Measurements from ENCODE around the gene CHRFAM7A.
"Not testable (repeated sequence)": the region's sequence is repeated elsewhere in the genome, so short reads cannot be mapped to it uniquely, and the experiment has no call there.

CHRFAM7A gene

DNA sequence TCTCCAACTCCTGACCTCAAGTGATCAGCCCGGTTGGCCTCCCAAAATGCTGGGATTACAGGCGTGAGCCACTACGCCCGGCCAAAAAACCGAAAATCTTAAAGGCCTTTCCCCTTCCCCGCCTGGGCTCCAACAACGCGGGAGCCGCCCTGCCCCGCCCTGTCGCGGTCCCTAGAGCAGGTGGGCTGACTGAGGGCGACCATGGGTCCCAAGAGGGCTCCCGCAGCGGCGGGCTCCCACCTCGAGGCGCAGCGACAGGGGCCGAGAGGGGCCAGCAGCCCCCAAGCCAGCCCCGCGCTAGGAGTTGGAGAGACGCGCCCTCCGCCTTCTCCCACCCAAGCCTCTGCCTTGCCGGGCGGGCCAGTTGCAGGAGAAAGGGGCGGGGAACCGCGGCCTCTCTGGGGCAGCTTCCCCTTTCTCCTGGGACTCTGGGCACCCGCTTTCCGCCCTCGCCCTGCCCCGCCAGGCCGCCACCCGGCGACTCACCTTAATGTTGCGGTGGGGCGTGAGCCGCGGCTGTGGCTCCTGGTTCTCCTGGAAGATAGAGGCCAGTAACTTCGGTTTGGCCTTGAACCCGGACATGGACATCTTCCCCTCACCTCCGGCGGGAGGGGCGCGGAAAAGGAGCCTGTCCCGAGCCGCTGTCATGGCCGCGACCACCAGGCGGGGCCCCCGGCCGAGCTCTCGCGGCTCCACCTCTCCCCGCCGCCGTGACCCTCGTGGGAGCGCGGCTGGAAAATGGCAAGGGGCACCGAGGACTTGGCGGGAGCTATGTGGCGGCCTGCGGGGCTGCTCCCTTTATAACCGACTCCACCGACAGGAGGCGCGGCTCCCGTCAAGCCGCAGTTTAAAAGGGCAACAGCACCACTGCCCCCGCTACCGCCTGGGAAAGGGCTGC lies at the start of gene CHRFAM7A:
CHRFAM7A (minus strand) TSS at position 775 of the 898 bp plus-strand sequence. CDS start 10,189 bp downstream, outside the sequence.
- not testable (repeated sequence) for DNase-seq (ENCODE audit: low read depth in 4 of 4, low spot score in 1 of 4)

DNA sequence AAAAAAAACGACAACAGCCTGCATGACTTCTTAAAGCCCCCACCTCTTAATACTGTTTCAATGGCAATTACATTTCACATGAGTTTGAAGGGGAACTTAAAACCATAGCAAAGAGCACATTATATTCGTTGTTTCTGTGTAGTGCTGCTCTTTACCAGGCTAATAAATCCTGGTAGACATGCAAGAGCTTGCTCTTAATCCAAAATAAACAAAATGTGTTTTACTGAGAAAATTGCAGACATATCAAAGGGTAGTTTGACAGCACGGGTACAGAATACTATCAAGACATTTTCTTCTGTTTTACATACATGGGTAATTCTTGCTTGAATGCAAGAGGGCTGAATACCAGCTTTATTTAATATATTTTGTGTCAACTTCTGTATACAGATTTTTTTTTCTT lies 45.0 kb upstream of the CHRFAM7A start:
- DNase-seq (ENCODE audit: low read depth in 4 of 4, low spot score in 1 of 4): not testable (repeated sequence)

DNA sequence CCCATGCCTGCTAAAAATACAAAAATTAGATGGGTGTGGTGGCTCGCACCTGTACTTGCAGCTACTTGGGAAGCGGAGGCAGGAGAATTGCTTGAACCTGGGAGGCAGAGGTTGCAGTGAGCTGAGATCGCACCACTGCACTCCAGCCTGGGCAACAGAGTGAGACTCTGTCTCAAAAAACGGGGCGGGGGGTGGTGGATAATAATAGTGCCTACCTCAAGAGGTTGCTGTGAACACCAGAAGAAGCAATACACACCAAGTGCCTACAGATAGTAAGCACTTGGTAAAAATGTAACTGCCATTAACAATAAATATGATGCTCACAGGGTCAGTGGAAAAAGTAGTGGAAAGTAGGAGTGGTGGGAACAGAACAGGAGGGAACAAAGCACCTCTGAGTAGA lies 42.5 kb upstream of the CHRFAM7A start:
- DNase-seq (ENCODE audit: low read depth in 4 of 4, low spot score in 1 of 4): not testable (repeated sequence)

DNA sequence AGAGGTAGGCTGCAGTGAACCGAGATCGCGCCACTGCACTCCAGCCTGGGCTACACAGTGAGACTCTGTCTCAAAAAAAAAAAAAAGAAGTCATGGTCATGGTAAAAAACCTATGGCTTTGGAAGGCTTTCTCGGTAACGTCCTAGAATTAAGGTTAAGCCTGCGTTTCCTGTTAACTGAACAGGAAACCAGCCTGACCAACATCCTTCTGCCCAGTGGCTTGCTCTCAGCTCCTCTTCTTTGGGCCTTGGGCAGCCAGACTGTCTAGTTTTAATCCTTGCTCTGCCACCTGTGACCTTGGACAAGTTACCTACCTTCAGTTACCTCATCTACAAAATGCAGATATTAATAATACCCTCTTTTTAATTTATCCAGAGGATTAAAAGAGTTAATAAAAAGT lies 27.4 kb upstream of the CHRFAM7A start:
- DNase-seq (ENCODE audit: low read depth in 4 of 4, low spot score in 1 of 4): not testable (repeated sequence)

DNA sequence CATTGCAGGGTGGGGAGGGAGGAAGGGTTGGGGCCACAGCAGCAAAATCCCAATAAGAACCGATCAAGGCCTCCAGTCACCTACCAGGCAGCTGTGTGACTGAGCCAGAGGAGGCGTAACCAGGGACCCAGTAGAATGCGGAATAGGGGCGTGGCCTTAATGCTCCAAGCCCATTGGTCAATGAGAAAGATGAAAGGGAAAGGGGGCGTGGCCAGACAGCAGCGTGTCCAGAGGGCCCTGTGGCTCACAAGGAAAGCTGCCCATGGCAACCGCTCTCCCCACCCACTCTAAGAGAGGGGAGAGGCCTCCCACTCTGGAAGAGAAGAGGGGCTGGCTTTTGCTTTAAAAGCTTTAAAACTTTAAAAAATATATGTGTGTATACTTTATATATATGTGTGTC lies 20.8 kb upstream of the CHRFAM7A start, which contains the start of gene GOLGA8R:
GOLGA8R (minus strand) TSS at position 101 of the 400 bp plus-strand sequence; CDS start at position 3, 98 bp downstream.
- not testable (repeated sequence) for DNase-seq (ENCODE audit: low read depth in 4 of 4, low spot score in 1 of 4)

DNA sequence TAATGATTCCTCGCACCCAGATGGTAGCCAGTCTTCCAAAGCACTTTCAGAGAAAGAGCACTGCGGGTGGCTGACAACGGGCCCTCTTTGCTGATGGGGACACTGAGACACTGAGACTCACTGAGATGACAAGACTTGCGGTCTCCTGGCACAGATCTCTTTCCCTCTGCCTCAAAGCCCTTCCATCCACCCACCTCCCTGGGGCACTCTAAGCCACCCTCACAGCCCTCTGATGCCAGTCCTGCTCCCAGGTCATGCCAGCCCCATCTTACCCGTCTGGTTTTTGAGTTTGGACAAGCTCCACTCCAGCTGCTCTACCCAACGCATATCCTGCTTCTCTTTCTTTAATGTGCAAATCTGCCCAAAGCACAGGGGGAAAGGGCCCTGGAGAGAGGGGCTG lies 14.3 kb upstream of the CHRFAM7A start:
- not testable (repeated sequence) for DNase-seq (ENCODE audit: low read depth in 4 of 4, low spot score in 1 of 4)

DNA sequence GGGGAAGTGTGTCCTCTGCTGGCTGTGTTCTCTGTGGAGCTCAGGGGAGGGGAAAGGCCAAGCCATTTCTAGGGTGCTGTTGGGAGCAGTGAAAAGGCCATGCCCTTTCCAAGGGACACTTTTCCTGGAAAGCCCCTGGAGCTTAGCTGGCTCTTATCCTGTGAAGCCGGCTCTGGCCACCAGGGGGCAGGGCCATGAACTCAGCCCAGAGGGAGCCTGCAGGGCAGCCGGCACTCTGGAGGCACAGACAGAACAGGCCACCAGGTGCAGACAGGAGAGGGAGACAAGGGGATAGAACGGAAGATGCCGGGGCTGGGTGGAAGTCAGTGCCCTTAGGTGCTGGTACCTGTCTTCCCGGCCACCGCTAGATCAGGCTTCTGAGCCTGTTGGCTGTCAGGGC lies 5.6 kb upstream of the CHRFAM7A start:
- peak; percentile 7 to 40 (median 18) for DNase-seq (ENCODE audit: low read depth in 4 of 4, low spot score in 1 of 4)

DNA sequence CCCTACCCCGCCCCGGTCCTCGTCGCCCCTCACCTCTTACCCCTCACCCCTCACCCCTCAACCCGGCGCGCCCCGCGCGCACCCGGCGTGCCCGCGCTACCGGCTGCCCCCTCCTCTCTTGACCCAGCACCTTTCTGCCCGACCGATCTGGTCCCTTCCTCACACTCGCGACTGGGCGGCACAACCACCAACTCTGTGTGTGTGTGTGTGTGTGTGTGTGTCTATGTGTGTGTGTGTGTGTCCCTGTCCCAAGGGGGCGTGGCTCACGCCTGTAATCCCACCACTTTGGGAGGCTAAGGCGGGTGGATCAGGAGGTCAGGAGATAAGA lies 288 bp upstream of the CHRFAM7A start:
- not testable (repeated sequence) for DNase-seq (ENCODE audit: low read depth in 4 of 4, low spot score in 1 of 4)

DNA sequence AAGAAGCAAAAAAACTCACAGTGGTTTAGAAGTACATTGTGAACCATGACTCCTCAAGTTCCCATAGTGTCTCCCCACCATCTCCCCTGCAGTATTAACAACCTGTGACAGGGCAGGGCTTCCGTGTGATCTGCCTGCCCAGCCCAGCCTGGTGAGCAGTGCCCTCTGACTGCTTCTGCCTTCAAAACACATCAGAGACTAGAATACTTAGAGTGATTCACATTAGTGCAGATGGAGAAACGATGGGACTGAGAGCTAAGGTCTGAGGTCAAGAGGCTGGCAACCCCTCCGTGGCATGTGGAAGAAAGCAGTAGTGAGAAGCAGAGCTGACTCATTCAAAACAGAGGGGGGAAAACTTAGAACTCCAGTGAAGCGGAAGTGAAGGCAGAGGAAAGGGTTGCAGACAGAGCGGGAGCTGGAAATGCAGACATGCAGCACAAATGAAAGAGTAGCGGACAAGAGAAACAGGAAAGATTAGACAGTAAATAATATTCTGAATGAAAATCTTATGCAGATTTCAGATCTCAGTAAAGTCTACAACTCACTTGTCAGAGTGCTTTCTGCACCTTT lies 6.9 kb downstream of the CHRFAM7A start:
- DNase-seq (ENCODE audit: low read depth in 4 of 4, low spot score in 1 of 4): not testable (repeated sequence)

DNA sequence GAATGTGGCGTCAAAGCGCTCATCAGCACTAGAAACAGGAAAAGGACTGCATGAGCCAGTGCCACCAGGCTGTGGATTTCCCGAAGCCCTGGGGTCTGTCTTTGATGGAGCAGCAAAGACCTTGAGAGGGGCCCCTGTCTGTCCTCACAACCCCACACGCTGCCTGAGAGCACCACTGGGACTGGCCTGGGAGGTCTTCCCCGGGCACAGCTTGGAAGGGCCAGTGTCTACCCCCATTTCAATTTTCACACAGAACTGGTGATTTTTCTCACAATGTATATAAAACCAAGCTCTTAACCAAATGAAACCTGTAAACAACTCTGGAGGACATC lies 16.3 kb downstream of the CHRFAM7A start:
- not testable (repeated sequence) for DNase-seq (ENCODE audit: low read depth in 4 of 4, low spot score in 1 of 4)

DNA sequence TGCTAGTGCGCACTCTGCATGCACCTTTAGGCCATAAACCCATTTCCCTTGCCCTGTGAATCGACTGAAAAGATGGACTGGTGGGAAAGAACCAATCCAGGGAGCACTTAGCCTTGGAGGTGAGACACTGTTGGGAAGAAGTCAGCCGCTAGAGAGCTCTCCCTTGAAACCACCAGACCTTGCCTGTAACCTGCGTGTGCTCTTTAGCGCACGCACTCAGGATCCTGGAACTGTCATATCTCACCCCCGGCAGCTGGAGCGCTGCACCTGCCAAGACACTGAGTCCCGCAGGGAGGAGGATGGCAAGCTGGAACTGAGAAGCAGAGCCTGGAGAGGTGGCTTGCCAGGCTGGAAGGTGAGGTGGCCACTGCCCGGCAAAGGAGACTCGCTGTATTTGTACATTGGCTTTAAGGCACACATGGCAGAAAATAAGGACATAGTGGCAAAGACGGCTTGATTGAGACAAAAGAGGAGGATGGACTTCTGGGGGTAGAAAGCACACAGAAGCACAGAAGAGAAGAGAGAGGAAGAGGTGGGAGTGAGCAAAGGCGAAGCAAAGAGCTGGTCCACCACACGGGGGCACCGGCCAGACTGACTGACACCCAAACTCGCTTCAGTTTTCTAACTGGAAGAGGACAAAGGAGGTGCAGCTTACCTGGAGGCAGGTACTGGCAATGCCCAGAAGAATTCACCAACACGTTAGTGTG lies 16.8 kb downstream of the CHRFAM7A start:
- not testable (repeated sequence) for DNase-seq (ENCODE audit: low read depth in 4 of 4, low spot score in 1 of 4)

DNA sequence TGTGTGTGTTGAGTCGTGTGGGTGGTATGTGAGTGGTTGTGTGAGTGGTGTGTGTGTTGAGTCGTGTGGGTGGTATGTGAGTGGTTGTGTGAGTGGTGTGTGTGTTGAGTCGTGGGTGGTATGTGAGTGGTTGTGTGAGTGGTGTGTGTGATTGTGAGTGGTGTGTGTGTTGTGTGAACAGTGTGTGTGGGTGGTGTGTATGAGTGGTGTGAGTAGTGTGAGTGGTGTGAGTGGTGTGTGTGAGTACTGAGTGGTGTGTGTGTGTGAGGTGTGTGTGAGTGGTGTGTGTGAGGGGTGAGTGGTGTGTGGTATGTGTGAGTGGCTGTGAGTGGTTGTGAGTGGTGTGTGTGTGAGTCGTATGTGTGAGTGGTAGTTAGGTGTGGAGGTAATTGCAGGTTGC lies 17.5 kb downstream of the CHRFAM7A start:
- DNase-seq (ENCODE audit: low read depth in 4 of 4, low spot score in 1 of 4): not testable (repeated sequence)

DNA sequence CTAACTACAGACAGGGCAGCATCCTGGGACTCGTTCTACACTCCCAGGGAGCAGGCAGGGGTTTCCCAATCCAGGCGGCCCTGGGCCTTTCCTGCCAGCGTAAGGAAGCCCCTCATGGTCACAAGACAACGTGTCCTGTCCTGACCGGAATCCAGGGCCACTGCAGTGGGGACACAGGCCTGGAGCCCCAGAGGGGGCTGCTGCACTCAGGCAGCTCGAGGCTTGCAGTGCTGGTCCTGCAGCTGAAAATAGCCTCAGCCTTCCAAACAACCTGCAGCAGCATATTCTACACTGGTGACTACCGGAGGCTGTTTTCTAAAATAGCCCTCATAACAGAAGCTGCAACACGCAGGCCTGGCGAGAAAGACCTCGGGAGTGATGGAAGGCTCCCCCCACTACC lies 18.5 kb downstream of the CHRFAM7A start:
- not testable (repeated sequence) for DNase-seq (ENCODE audit: low read depth in 4 of 4, low spot score in 1 of 4)

DNA sequence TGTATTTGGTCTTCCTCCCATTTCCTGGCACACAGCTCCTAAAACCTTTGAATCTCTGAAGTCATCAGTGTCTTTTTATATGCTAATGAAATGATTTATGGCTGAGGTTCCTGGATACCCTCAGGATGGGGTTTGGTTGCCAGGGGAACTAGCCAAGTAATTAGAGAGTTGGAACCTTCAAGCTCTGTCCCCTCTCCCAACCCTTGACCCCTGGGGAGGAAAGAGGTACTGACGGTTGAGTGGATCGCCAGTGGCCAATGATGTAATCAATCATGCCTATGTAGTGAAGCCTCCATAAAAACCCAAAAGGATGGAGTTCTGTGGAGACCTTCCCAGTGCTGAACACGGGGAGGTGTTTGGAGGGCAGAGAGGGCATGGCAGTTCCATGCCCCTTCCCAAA lies 25.1 kb downstream of the CHRFAM7A start:
- not testable (repeated sequence) for DNase-seq (ENCODE audit: low read depth in 4 of 4, low spot score in 1 of 4)

DNA sequence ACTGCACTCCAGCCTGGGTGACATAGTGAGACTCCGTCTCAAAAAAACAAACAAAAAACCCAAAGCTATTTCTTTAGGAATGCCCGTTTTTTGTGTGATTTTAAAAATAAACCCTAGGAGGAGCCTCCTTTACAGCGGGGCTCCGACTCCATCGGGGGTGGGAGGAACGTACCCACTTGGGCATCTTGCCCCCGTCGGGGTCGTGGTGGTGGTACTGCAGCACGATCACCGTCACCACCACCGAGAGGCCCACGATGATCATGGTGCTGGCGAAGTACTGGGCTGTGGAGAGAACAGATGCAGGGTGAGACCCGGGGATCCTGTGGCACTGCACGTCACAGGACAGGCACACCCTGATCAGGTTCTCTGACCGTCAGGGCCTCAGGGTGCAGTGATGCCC lies 26.1 kb downstream of the CHRFAM7A start:
- DNase-seq (ENCODE audit: low read depth in 4 of 4, low spot score in 1 of 4): not testable (repeated sequence)

DNA sequence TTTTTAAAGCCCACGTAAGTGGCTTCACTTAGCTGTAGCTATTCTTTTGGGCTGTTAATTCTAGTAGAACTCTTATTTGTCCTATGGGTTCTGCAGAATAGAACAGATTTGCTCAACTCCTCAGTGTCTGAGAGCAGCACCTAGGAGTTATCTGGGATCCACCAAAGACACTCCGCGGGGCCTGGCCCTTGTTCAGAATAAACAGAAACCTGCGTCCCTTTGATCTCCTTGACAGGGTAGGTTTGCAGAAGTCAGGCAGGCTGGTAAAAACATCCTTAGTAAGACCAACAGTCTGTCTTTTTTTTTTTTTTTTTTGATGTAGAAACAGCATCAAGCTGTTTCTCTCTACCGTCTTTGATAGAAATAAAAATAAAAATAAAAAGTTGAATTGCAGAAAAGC lies 31.9 kb downstream of the CHRFAM7A start:
- not testable (repeated sequence) for DNase-seq (ENCODE audit: low read depth in 4 of 4, low spot score in 1 of 4)

DNA sequence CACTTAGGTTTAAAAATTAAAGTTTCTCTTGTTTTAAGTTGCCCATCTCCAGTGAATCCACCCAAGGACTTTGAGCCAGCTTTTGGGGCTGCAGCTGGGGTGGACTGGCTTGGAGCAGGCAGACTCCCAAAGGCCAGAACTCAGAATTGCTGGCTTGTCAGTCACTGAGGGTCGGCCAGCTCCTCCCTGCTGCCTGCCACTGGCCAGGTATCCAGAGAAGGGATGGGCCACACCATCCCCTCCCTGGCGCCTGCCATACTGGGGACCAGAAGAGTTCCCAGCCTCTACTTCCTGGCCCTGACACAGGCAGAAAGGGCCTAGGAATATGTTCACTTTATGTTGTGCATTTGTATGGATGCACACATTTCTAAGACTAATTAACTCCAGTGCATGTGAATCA lies 32.4 kb downstream of the CHRFAM7A start:
- DNase-seq (ENCODE audit: low read depth in 4 of 4, low spot score in 1 of 4): not testable (repeated sequence)

DNA sequence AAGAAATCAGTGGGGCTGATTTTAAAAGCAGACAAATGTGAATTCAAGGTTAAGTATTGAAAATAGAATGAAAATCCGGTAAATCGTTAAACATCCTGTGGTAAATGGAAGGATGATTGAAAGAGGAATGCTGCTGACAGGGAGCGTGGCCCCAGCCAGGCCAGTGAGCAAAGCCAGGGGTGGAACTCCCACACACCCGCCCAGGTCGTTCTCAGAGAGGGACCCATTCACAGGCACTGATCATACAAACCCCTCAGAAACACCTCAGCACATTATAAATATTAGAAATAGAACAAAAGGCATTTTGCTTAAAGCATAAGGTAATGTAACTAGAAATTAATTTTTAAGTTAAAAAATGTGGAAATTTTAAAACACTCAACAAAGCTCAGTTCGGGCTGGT lies 38.3 kb downstream of the CHRFAM7A start:
- not testable (repeated sequence) for DNase-seq (ENCODE audit: low read depth in 4 of 4, low spot score in 1 of 4)

DNA sequence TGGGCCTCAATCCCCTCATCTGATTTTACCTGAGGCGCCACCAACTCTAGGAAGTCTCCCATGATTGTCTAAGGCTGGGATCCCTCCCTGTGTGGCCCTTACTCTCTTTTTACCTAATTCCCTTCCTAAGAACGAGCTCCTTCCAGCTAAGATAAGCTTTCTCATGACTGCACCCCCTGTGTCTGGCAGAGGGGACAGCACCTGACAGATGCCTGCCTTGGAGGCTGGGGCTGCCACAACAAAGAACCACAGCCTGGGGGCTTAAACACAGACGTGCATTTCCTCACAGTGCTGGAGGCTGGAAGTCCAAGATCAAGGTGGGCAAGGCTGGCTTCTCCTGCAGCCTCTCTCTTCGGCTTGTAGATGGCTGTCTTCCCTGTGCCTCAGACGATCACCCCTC lies 43.5 kb downstream of the CHRFAM7A start:
- not testable (repeated sequence) for DNase-seq (ENCODE audit: low read depth in 4 of 4, low spot score in 1 of 4)

DNA sequence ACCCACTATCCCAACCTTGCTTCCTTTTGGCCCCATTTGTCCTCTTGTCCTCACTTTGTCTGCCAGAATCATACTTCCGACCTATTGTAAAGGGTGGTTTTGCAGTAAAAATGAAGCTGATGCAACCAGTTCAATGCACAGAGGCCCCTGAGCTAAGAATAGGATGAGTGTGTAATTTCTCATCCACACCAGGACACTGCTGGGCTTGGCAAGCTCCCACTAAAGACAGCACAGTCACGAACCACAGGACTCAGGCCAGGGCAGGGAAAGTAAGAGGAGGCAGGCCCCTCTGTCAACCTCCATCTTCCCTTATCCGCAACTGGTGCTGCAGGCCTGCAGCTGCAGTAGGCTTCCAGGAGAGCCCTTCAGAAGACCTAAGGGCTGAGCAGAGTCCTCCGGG lies 56.8 kb downstream of the CHRFAM7A start:
- not testable (repeated sequence) for DNase-seq (ENCODE audit: low read depth in 4 of 4, low spot score in 1 of 4)

DNA sequence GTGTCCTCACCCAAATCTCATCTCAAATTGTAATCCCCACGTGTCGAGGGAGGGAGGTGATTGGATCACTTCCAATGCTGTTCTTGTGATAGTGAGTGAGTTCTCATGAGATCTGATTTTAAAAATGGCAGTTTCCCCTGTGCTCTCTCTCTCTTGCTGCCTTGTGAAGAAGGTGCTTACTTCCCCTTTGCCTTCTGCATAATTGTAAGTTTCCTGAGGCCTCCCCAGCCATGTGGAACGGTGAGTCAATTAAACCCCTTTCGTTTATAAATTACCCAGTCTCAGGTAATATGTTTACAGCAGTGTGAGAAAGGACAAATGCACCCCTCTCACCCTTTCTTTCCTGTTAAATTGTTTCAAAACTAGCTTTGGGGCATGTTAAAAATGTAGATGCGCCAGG lies 59.2 kb downstream of the CHRFAM7A start:
- not testable (repeated sequence) for DNase-seq (ENCODE audit: low read depth in 4 of 4, low spot score in 1 of 4)

DNA sequence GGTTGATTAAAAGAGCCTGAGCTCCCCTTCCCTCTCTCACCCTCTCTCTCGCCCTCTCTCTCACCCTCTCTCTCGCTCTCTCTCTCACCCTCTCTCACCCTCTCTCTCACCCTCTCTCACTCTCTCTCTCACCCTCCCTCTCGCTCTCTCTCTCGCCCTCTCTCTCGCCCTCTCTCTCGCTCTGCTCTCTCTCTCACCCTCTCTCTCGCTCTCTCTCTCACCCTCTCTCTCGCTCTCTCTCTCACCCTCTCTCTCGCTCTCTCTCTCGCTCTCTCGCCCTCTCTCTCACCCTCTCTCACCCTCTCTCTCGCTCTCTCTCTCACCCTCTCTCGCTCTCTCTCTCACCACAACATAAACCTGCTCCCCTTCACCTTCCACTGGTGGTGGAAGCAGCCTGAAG lies 67.2 kb downstream of the CHRFAM7A start:
- DNase-seq (ENCODE audit: low read depth in 4 of 4, low spot score in 1 of 4): not testable (repeated sequence)
